A673 (cell line): ENCODE results near the gene EFHD2.

Experiments
- EZH2 ChIP-seq: fragments of 200-600 bp; sonication (generic); IDR thresholded peaks from 2 replicates; pipeline ENCODE4 v1.6.1; 2017; ENCODE audit warnings: borderline replicate concordance, low read depth, mild to moderate bottlenecking, mixed read lengths, antibody characterized with exemption, low read length; ENCODE audit not compliant: poor library complexity, severe bottlenecking
- TF ChIP-seq, protein P1 (sequence below): fragments of 300-800, 200-600 bp; sonication (generic); conservative IDR thresholded peaks from 2 replicates; pipeline ENCODE4 v1.5.1; 2017; ENCODE audit warnings: low read depth, mild to moderate bottlenecking, antibody characterized with exemption, low read length, moderate library complexity, mixed read lengths

GRCh38 chr1:15408890-15409387 is 749 bp upstream of the EFHD2 start:
- TF ChIP-seq, protein P1, sequence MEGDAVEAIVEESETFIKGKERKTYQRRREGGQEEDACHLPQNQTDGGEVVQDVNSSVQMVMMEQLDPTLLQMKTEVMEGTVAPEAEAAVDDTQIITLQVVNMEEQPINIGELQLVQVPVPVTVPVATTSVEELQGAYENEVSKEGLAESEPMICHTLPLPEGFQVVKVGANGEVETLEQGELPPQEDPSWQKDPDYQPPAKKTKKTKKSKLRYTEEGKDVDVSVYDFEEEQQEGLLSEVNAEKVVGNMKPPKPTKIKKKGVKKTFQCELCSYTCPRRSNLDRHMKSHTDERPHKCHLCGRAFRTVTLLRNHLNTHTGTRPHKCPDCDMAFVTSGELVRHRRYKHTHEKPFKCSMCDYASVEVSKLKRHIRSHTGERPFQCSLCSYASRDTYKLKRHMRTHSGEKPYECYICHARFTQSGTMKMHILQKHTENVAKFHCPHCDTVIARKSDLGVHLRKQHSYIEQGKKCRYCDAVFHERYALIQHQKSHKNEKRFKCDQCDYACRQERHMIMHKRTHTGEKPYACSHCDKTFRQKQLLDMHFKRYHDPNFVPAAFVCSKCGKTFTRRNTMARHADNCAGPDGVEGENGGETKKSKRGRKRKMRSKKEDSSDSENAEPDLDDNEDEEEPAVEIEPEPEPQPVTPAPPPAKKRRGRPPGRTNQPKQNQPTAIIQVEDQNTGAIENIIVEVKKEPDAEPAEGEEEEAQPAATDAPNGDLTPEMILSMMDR, result no peak
- no peak for TF ChIP-seq EZH2
